K562 (cell line): Measurements from ENCODE around the gene SCAMP1. TPM values are rescaled to one million over a fixed set of nuclear protein-coding genes. Genes with fewer than 3 reads are reported as not detected.

Source experiments
- ATAC-seq: fragments of 200-7000 bp; cut with Tn5 transposase; 3 replicates; pipeline ENCODE4 v1.9.1; 2020; ENCODE audit warnings: moderate library complexity
- BruUV-seq: library from RNA; stranded (reverse); fragments of 400-500 nt; replicated peaks from 2 replicates; lab custom pipeline; 2021; lab: Mats Ljungman, UMichigan
- CTCF ChIA-PET: fragments of 300-600 bp; formaldehyde crosslinking; extraction: SDS; loops from one replicate; lab custom pipeline; 2021; ENCODE audit warnings: low intra/inter-chr PET ratio; lab: Yijun Ruan, JAX
- POLR2A ChIA-PET: fragments of 300-600, 350-650 bp; sonication (Branson Sonifier 250); formaldehyde crosslinking; extraction: SDS; loops from one replicate; lab custom pipeline; 2021; ENCODE audit warnings: antibody characterized with exemption, inconsistent platforms; lab: Yijun Ruan, JAX
- DNase-seq, 4 experiments: peaks; one replicate each; pipeline versions ENCODE4 v3.0.0 to v3.0.0-alpha.2; 2011 to 2018; ENCODE audit warnings: low spot score in 3 of 4, mixed read lengths in 3 of 4; ENCODE audit errors: extremely low read depth in 1 of 4
- FAIRE-seq: peaks from 2 replicates; lab custom pipeline; 2011; peaks lifted over from hg19 to GRCh38; lab: Jason Lieb, UNC
- H2AFZ ChIP-seq: 2 replicates; pipeline ENCODE4 v1.6.0; 2011; ENCODE audit warnings: low read depth, low read length, control low read depth, inconsistent platforms
- H3K27ac ChIP-seq: fragments of 200-600 bp; 3 replicates; pipeline ENCODE4 v1.8.0; 2011; ENCODE audit warnings: low read depth, mild to moderate bottlenecking, control low read depth, inconsistent platforms, low read length, moderate library complexity, mixed read lengths; ENCODE audit errors: extremely low read depth
- H3K27me3 ChIP-seq, 2 experiments: fragments of 300-600 bp in 1 of 2; 2 replicates in 1 of 2; 3 replicates in 1 of 2; pipeline versions ENCODE4 v1.6.0 to v1.8.0; 2011; ENCODE audit warnings: inconsistent platforms in 2 of 2, low read length in 2 of 2, mild to moderate bottlenecking in 1 of 2, mixed read lengths in 1 of 2, moderate library complexity in 1 of 2; ENCODE audit not compliant: control insufficient read depth in 2 of 2, insufficient read depth in 2 of 2
- H3K36me3 ChIP-seq: fragments of 300-600 bp; 3 replicates; pipeline ENCODE4 v1.8.0; 2011; ENCODE audit warnings: mild to moderate bottlenecking, low read length, inconsistent platforms; ENCODE audit not compliant: control insufficient read depth, insufficient read depth
- H3K4me1 ChIP-seq, 2 experiments: fragments of 200-600 bp in 1 of 2; replicated peaks in 1 of 2; 2 replicates in 1 of 2; 3 replicates in 1 of 2; pipeline versions ENCODE4 v1.5.1 to v1.8.0; 2011; ENCODE audit warnings: inconsistent platforms in 2 of 2, low read length in 2 of 2, mild to moderate bottlenecking in 1 of 2, mixed read lengths in 1 of 2, moderate library complexity in 1 of 2; ENCODE audit not compliant: control insufficient read depth in 2 of 2, insufficient read depth in 2 of 2
- H3K4me2 ChIP-seq: 2 replicates; pipeline ENCODE4 v1.6.1; 2011; ENCODE audit warnings: low read length, control low read depth, inconsistent platforms, mixed read lengths; ENCODE audit not compliant: insufficient read depth
- H3K4me3 ChIP-seq: fragments of 200-600 bp; sonication (generic), shearing (Covaris generic); 2 replicates; pipeline ENCODE4 v1.5.1; 2016; ENCODE audit warnings: control low read depth, inconsistent platforms
- H3K79me2 ChIP-seq: fragments of 200-600 bp; 3 replicates; pipeline ENCODE4 v1.8.0; 2011; ENCODE audit warnings: low read length, inconsistent platforms; ENCODE audit not compliant: control insufficient read depth, insufficient read depth
- H3K9ac ChIP-seq, 2 experiments: 2 replicates each; pipeline versions ENCODE4 v1.6.0 to v1.6.1; 2011; ENCODE audit warnings: low read depth in 2 of 2, low read length in 2 of 2, control low read depth in 1 of 2, inconsistent platforms in 1 of 2, mild to moderate bottlenecking in 1 of 2, mixed read lengths in 1 of 2; ENCODE audit not compliant: insufficient read depth in 1 of 2
- H3K9me1 ChIP-seq: one replicate; pipeline ENCODE4 v1.6.0; 2011; ENCODE audit warnings: inconsistent platforms, mild to moderate bottlenecking, low read length, moderate library complexity; ENCODE audit not compliant: control insufficient read depth, insufficient read depth
- H3K9me3 ChIP-seq: replicated peaks from 2 replicates; pipeline ENCODE4 v1.5.1; 2011; ENCODE audit warnings: low read depth, low read length, inconsistent platforms; ENCODE audit not compliant: control insufficient read depth, insufficient read depth
- H4K20me1 ChIP-seq: replicated peaks from 2 replicates; pipeline ENCODE4 v1.6.1; 2011; ENCODE audit warnings: low read length, inconsistent platforms, mixed read lengths; ENCODE audit not compliant: control insufficient read depth, insufficient read depth
- ARID2 ChIP-seq: fragments of 450-650 bp; IDR thresholded peaks from 2 replicates; pipeline ENCODE4 v1.6.1; 2017; ENCODE audit warnings: antibody characterized with exemption, mild to moderate bottlenecking
- ETS1 ChIP-seq: conservative IDR thresholded peaks from 2 replicates; pipeline ENCODE4 v1.6.1; 2011; ENCODE audit warnings: low read depth, mild to moderate bottlenecking, low read length; ENCODE audit not compliant: control insufficient read depth
- FOXP1 ChIP-seq: sonication (generic); formaldehyde crosslinking; IDR thresholded peaks from 2 replicates; pipeline ENCODE4 v1.8.0; 2022; ENCODE audit warnings: mild to moderate bottlenecking, missing genetic modification reagents
- GTF3C2 ChIP-seq: IDR thresholded peaks from 3 replicates; pipeline ENCODE4 v1.6.1; 2011; ENCODE audit warnings: borderline replicate concordance, mild to moderate bottlenecking, moderate library complexity; ENCODE audit not compliant: insufficient read length; ENCODE audit errors: extremely low read depth
- HDAC2 ChIP-seq: fragments of 450-650 bp; IDR thresholded peaks from 2 replicates; pipeline ENCODE4 v1.6.1; 2016; ENCODE audit warnings: mild to moderate bottlenecking
- IRF1 ChIP-seq: sonication (generic); formaldehyde crosslinking; IDR thresholded peaks from 2 replicates; pipeline ENCODE4 v1.8.0; 2022; ENCODE audit warnings: missing genetic modification reagents, mild to moderate bottlenecking, borderline replicate concordance
- NR1H2 ChIP-seq: sonication (generic); formaldehyde crosslinking; IDR thresholded peaks from 2 replicates; pipeline ENCODE4 v1.4.0; 2020; ENCODE audit warnings: mild to moderate bottlenecking, missing genetic modification reagents
- RFX7 ChIP-seq: fragments of 250-450 bp; sonication (Bioruptor Pico); IDR thresholded peaks from 2 replicates; pipeline ENCODE4 v1.5.1; 2021; ENCODE audit warnings: mild to moderate bottlenecking
- STAG1 ChIP-seq: sonication (generic); formaldehyde crosslinking; IDR thresholded peaks from 2 replicates; pipeline ENCODE4 v1.5.0; 2020; ENCODE audit warnings: missing genetic modification reagents, borderline replicate concordance
- ZBTB8A ChIP-seq: fragments of 450-650 bp; IDR thresholded peaks from 2 replicates; pipeline ENCODE4 v1.6.1; 2018; ENCODE audit warnings: mild to moderate bottlenecking, moderate library complexity; ENCODE audit not compliant: partially characterized antibody
- WGBS: fragments of 100-300 bp; shearing (Covaris generic); methylation state at CpG from one replicate; pipeline ENCODE4 v1.1.6; 2016; ENCODE audit warnings: low coverage, mixed read lengths; ENCODE audit not compliant: insufficient coverage; ENCODE audit errors: missing lambda C conversion rate; 5-methylcytosine and 5-hydroxymethylcytosine counted together
- in situ Hi-C: fragments of 300-500 bp; cut with MboI; formaldehyde crosslinking; loops from 4 replicates; pipeline ENCODE4 v1.15.0; 2018; ENCODE audit warnings: inconsistent platforms, mixed read lengths
- intact Hi-C: fragments of 100-400 bp; cut with micrococcal nuclease; formaldehyde crosslinking; loops from 2 replicates; pipeline ENCODE4 v1.14.2; 2022
- polyA plus RNA-seq, 8 experiments: library from polyadenylated mRNA; depleted of rRNA in 4 of 8; stranded (reverse) in 5 of 8; unstranded in 3 of 8; fragments of >200 nt; fragmentation: Nextera tagmentation in 2 of 8; fragmentation: Illumina TruSeq in 1 of 8; extraction: Ambion mirVana in 2 of 8; extraction: Trizol in 1 of 8; gene quantifications; 2 replicates each; pipeline versions ENCODE4 v1.2.1 to v1.2.3, GENCODE V29; 2011 to 2014; ENCODE audit warnings: inconsistent platforms in 1 of 8, missing spikeins in 1 of 8
- total RNA-seq, 7 experiments: library from RNA; depleted of rRNA in 6 of 7; stranded (reverse); fragments of >200 nt in 6 of 7; fragmentation: Illumina TruSeq in 2 of 7; extraction: Trizol in 2 of 7; gene quantifications; 2 replicates each; pipeline versions ENCODE4 v1.2.1 to v1.2.3, GENCODE V29; 2011 to 2021; ENCODE audit warnings: low replicate concordance in 1 of 7

Gene SCAMP1
- total and polyA plus RNA-seq, 9 of the 15 experiments (the other 6 are each of a cell fraction or from before 2014, with no cell fraction given), result 5.4 to 23.9 (median 13.8) TPM

- no peaks in the 10 kb centered on the region for H4K20me1 ChIP-seq
- FAIRE-seq, result no peak
- no peak overlapping the region for H3K27ac ChIP-seq
- no peaks in the 10 kb centered on the region; a peak in 1 of 5 replicates for H3K4me1 ChIP-seq
- no peaks in the 10 kb centered on the region for H3K27me3 ChIP-seq
- ATAC-seq, result no peak
- ChIA-PET CTCF (no interaction called here), POLR2A (interaction anchor here (0.6 to 1.3 kb wide), 3 partner anchors 11 to 330 kb away, joined by 3 to 4 read pairs (median 3); no protein-coding TSS in a partner anchor)
- no peaks in the 10 kb centered on the region for H3K9me3 ChIP-seq
- no peak for DNase-seq
- peaks cover 9% of the 10 kb centered on the region; the same call in 1 of the 3 replicates for H3K79me2 ChIP-seq
- H3K36me3 ChIP-seq, result no peaks in the 10 kb centered on the region
- no peak overlapping the region for H3K4me2 ChIP-seq
- H2AFZ ChIP-seq, result no peak overlapping the region
- intact Hi-C loops (no loop called here), in situ Hi-C loops (no loop called here)
- BruUV-seq, result no TSS peak
- no peak overlapping the region for H3K4me3 ChIP-seq
- H3K9ac ChIP-seq, result no peak overlapping the region
- WGBS, result 53% methylated on average over 3 of the region's 3 CpGs
- H3K9me1 ChIP-seq, result no peaks in the 10 kb centered on the region
- TF ChIP-seq ETS1 (no peak), FOXP1 (CRISPR knock-in tag) (no peak), ZBTB8A (no peak), NR1H2 (CRISPR knock-in tag) (no peak), HDAC2 (no peak), GTF3C2 (no peak), ARID2 (no peak), STAG1 (CRISPR knock-in tag) (no peak), RFX7 (no peak), IRF1 (CRISPR knock-in tag) (no peak)
Observed at GRCh38 chr5:78376315-78376714, 15.9 kb downstream of the SCAMP1 start.
